HepG2 (cell line): ENCODE results near the gene TMEM120A. TPM values are rescaled to one million over a fixed set of nuclear protein-coding genes. Genes with fewer than 3 reads are reported as not detected.
A peak's percentile ranks its signal among the peaks of the same experiment; 100 is the strongest.

Experiments used
- ATAC-seq: fragments of 200-7000 bp; cut with Tn5 transposase; 3 replicates; pipeline ENCODE4 v1.9.1; 2020; ENCODE audit warnings: mild to moderate bottlenecking, moderate library complexity
- BruUV-seq: library from RNA; stranded (reverse); fragments of 400-500 nt; replicated peaks from 2 replicates; lab custom pipeline; 2021; lab: Mats Ljungman, UMichigan
- CTCF ChIA-PET: fragments of 300-600 bp; formaldehyde crosslinking; extraction: SDS; loops from one replicate; lab custom pipeline; 2021; ENCODE audit warnings: low total read pairs, inconsistent platforms, low intra/inter-chr PET ratio; lab: Yijun Ruan, JAX
- POLR2A ChIA-PET: fragments of 350-600 bp; sonication (Branson Sonifier 250); formaldehyde crosslinking; loops from one replicate; lab custom pipeline; 2020; ENCODE audit warnings: antibody characterized with exemption, inconsistent platforms; lab: Yijun Ruan, JAX
- DNase-seq: peaks from one replicate; pipeline ENCODE4 v3.0.0-alpha.2; 2015; ENCODE audit warnings: low spot score
- FAIRE-seq: peaks from 3 replicates; lab custom pipeline; 2011; peaks lifted over from hg19 to GRCh38; lab: Jason Lieb, UNC
- H2AFZ ChIP-seq: one replicate; pipeline ENCODE4 v1.6.1; 2011; ENCODE audit warnings: low read length, inconsistent platforms
- H3K27ac ChIP-seq: fragments of 300-600 bp; 3 replicates; pipeline ENCODE4 v1.8.0; 2011; ENCODE audit warnings: mixed run types, mild to moderate bottlenecking, mixed read lengths, low read length, inconsistent platforms; ENCODE audit not compliant: insufficient read depth; ENCODE audit errors: extremely low read length
- H3K27me3 ChIP-seq, 2 experiments: fragments of 200-600 bp in 1 of 2; 2 replicates in 1 of 2; 3 replicates in 1 of 2; pipeline versions ENCODE4 v1.6.0 to v1.8.0; 2011; ENCODE audit warnings: low read length in 2 of 2, mild to moderate bottlenecking in 2 of 2, moderate library complexity in 2 of 2, inconsistent platforms in 1 of 2; ENCODE audit not compliant: insufficient read depth in 2 of 2, control insufficient read depth in 1 of 2
- H3K36me3 ChIP-seq, 2 experiments: fragments of 200-600 bp in 1 of 2; replicated peaks in 1 of 2; 2 replicates in 1 of 2; 3 replicates in 1 of 2; pipeline versions ENCODE4 v1.5.1 to v1.8.0; 2011; ENCODE audit warnings: low read length in 2 of 2, inconsistent platforms in 1 of 2; ENCODE audit not compliant: insufficient read depth in 2 of 2, control insufficient read depth in 1 of 2
- H3K4me1 ChIP-seq: 2 replicates; pipeline ENCODE4 v1.5.1; 2012; ENCODE audit warnings: low read length, inconsistent platforms; ENCODE audit not compliant: insufficient read depth
- H3K4me2 ChIP-seq: 2 replicates; pipeline ENCODE4 v1.6.0; 2011; ENCODE audit warnings: low read depth, low read length, inconsistent platforms
- H3K4me3 ChIP-seq, 3 experiments: fragments of 200-600 bp in 1 of 3; sonication (generic), shearing (Covaris generic) in 1 of 3; replicated peaks in 1 of 3; 2 replicates each; pipeline ENCODE4 v1.5.1; 2011 to 2016; ENCODE audit warnings: low read length in 3 of 3, inconsistent platforms in 2 of 3, low read depth in 2 of 3, mild to moderate bottlenecking in 2 of 3, control low read depth in 1 of 3, mixed read lengths in 1 of 3; ENCODE audit not compliant: insufficient read depth in 1 of 3
- H3K79me2 ChIP-seq: one replicate; pipeline ENCODE4 v1.6.1; 2011; ENCODE audit warnings: low read length, inconsistent platforms; ENCODE audit not compliant: insufficient read depth
- H3K9ac ChIP-seq: 2 replicates; pipeline ENCODE4 v1.6.0; 2011; ENCODE audit warnings: mild to moderate bottlenecking, low read depth, low read length, inconsistent platforms; ENCODE audit not compliant: insufficient read depth
- H3K9me3 ChIP-seq: 2 replicates; pipeline ENCODE4 v1.5.1; 2012; ENCODE audit warnings: mild to moderate bottlenecking, low read length
- H4K20me1 ChIP-seq: 2 replicates; pipeline ENCODE4 v1.6.0; 2011; ENCODE audit warnings: inconsistent platforms, mild to moderate bottlenecking, low read length, moderate library complexity; ENCODE audit not compliant: insufficient read depth
- AGO2 ChIP-seq: fragments of 200-400 bp; formaldehyde crosslinking; optimal IDR thresholded peaks from 2 replicates; pipeline ENCODE3; 2017; ENCODE audit warnings: mild to moderate bottlenecking, low read depth, low read length, moderate library complexity
- ARNTL ChIP-seq: sonication (generic); formaldehyde crosslinking; IDR thresholded peaks from 2 replicates; pipeline ENCODE4 v1.4.0; 2020; ENCODE audit warnings: mild to moderate bottlenecking, missing genetic modification reagents
- GATAD2A ChIP-seq: IDR thresholded peaks from 2 replicates; pipeline ENCODE4 v1.6.1; 2016
- HNRNPK ChIP-seq: fragments of 200-400 bp; formaldehyde crosslinking; IDR thresholded peaks from 2 replicates; pipeline ENCODE4 v1.6.1; 2018; ENCODE audit warnings: low read length, low read depth, moderate library complexity, mild to moderate bottlenecking; ENCODE audit not compliant: poor library complexity, severe bottlenecking
- HNRNPL ChIP-seq: fragments of 200-400 bp; formaldehyde crosslinking; IDR thresholded peaks from 2 replicates; pipeline ENCODE4 v1.6.1; 2017; ENCODE audit warnings: mild to moderate bottlenecking, low read depth, low read length
- MBNL3 ChIP-seq: fragments of 250-450 bp; sonication (Bioruptor Pico); conservative IDR thresholded peaks from 2 replicates; pipeline ENCODE4 v1.8.0; 2022; ENCODE audit warnings: mild to moderate bottlenecking, inconsistent platforms
- POLR2A ChIP-seq, 2 experiments: IDR thresholded peaks; 2 replicates each; pipeline ENCODE4 v1.6.1; 2011; ENCODE audit warnings: low read depth in 2 of 2, low read length in 2 of 2, mild to moderate bottlenecking in 1 of 2, moderate library complexity in 1 of 2; ENCODE audit not compliant: insufficient read depth in 1 of 2
- RBFOX2 ChIP-seq: fragments of 200-400 bp; formaldehyde crosslinking; IDR thresholded peaks from 2 replicates; pipeline ENCODE4 v1.6.1; 2017; ENCODE audit warnings: low read depth, mild to moderate bottlenecking, low read length
- THAP7 ChIP-seq: sonication (generic); formaldehyde crosslinking; IDR thresholded peaks from 2 replicates; pipeline ENCODE4 v1.8.1; 2023; ENCODE audit warnings: mild to moderate bottlenecking, missing genetic modification reagents
- ZBTB33 ChIP-seq: sonication (generic); formaldehyde crosslinking; IDR thresholded peaks from 2 replicates; pipeline ENCODE4 v1.4.0; 2020; ENCODE audit warnings: missing genetic modification reagents
- ZNF549 ChIP-seq: sonication (generic); formaldehyde crosslinking; IDR thresholded peaks from 2 replicates; pipeline ENCODE4 v1.5.0; 2020; ENCODE audit warnings: missing genetic modification reagents
- ZNF710 ChIP-seq: sonication (generic); formaldehyde crosslinking; IDR thresholded peaks from 2 replicates; pipeline ENCODE4 v1.5.0; 2020; ENCODE audit warnings: mild to moderate bottlenecking, missing genetic modification reagents, borderline replicate concordance
- WGBS: methylation state at CpG from one replicate; pipeline ENCODE4 v1.1.6; 2017; ENCODE audit warnings: low lambda C conversion rate; 5-methylcytosine and 5-hydroxymethylcytosine counted together
- in situ Hi-C: cut with HindIII; loops from 2 replicates; pipeline ENCODE4 v1.10.0; 2017; ENCODE audit warnings: low pct_unique_long_range_greater_than_20kb; ENCODE audit not compliant: extremely low pct_ligation_motif_present
- intact Hi-C: fragments of 100-400 bp; cut with micrococcal nuclease; formaldehyde crosslinking; loops from one replicate; pipeline ENCODE4 v1.10.0; 2022; ENCODE audit not compliant: unreplicated experiment
- polyA plus RNA-seq, 8 experiments: library from polyadenylated mRNA; depleted of rRNA in 3 of 8; stranded (reverse) in 7 of 8; unstranded in 1 of 8; fragments of >200 nt; fragmentation: Illumina TruSeq in 4 of 8; extraction: Trizol in 4 of 8; gene quantifications; 2 replicates each; pipeline versions ENCODE4 v1.2.1 to v1.2.3, GENCODE V29; 2011 to 2016; ENCODE audit warnings: low read depth in 4 of 8, missing spikeins in 1 of 8, mixed read lengths in 1 of 8; ENCODE audit not compliant: insufficient read depth in 1 of 8
- total RNA-seq, 5 experiments: library from RNA; depleted of rRNA; stranded (reverse); fragments of >200 nt; fragmentation: Illumina TruSeq; extraction: Trizol; gene quantifications; 2 replicates each; pipeline ENCODE4 v1.2.3, GENCODE V29; 2016; ENCODE audit warnings: low read depth in 1 of 5
- TF ChIP-seq, protein P1 (sequence below): sonication (generic); formaldehyde crosslinking; IDR thresholded peaks from 2 replicates; pipeline ENCODE4 v1.4.0; 2020; ENCODE audit warnings: missing genetic modification reagents, mild to moderate bottlenecking, borderline replicate concordance

TMEM120A gene
- total and polyA plus RNA-seq, 2 of the 13 experiments (the other 11 are each of a cell fraction or from before 2014, with no cell fraction given), result 40.3 to 102 TPM

- intact Hi-C loops (no loop called here), in situ Hi-C loops (no loop called here)
- TF ChIP-seq HNRNPK (peak; percentile 62), ZNF549 (no peak), AGO2 (peak; percentile 71), THAP7 (CRISPR knock-in tag) (no peak), RBFOX2 (0 out of 2 replicates have a peak, but pooled peaks have one; percentile 38), HNRNPL (0 out of 2 replicates have a peak, but pooled peaks have one; percentile 64), ARNTL (no peak), ZBTB33 (CRISPR knock-in tag) (peak; percentile 12; the same call in 1 of the 2 replicates), POLR2A (IDR thresholded peaks at IDR 0.05; ENCODE audit: insufficient read depth in 1 of 2, low read depth in 2 of 2, low read length in 2 of 2) (no peak), GATAD2A (CRISPR knock-in tag) (no peak), MBNL3 (CRISPR knock-in tag) (no peak), ZNF710 (no peak)
- TF ChIP-seq, protein P1, sequence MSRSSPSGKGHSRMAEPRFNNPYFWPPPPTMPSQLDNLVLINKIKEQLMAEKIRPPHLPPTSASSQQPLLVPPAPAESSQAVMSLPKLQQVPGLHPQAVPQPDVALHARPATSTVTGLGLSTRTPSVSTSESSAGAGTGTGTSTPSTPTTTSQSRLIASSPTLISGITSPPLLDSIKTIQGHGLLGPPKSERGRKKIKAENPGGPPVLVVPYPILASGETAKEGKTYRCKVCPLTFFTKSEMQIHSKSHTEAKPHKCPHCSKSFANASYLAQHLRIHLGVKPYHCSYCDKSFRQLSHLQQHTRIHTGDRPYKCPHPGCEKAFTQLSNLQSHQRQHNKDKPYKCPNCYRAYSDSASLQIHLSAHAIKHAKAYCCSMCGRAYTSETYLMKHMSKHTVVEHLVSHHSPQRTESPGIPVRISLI (CRISPR knock-in tag), result no peak
- H3K27ac ChIP-seq, result no peak overlapping the region
- no peak for ATAC-seq
- H3K9me3 ChIP-seq, result no peaks in the 10 kb centered on the region
- FAIRE-seq, result no peak
- no peak overlapping the region for H3K4me2 ChIP-seq
- ChIA-PET CTCF (no interaction called here), POLR2A (no interaction called here)
- peaks cover 26 to 42% of the 10 kb centered on the region in 2 experiments; a peak in 4 of 5 replicates for H3K36me3 ChIP-seq
- no peak overlapping the region for H3K4me3 ChIP-seq
- peaks cover 28% of the 10 kb centered on the region for H3K4me1 ChIP-seq
- H4K20me1 ChIP-seq, result peaks cover 4% of the 10 kb centered on the region; the same call in 1 of the 2 replicates
- H3K27me3 ChIP-seq, result no peaks in the 10 kb centered on the region
- no peak for DNase-seq
- whole genome bisulfite sequencing, result 90% methylated on average over 25 of the region's 31 CpGs
- H3K9ac ChIP-seq, result no peak overlapping the region
- peaks cover 2% of the 10 kb centered on the region for H3K79me2 ChIP-seq
- no TSS peak for BruUV-seq
- no peak overlapping the region for H2AFZ ChIP-seq
Measured at GRCh38 chr7:75988568-75989499, 5.6 kb downstream of the TMEM120A start.
